MM.1S (cell line): ENCODE results near the gene TPX2.

ENCODE experiments used
- CTCF ChIP-seq: fragments of 300-600 bp; sonication (generic); IDR thresholded peaks from 2 replicates; pipeline ENCODE4 v1.5.1; 2016; ENCODE audit warnings: antibody characterized with exemption, low read length, mixed read lengths
- EZH2 ChIP-seq: fragments of 300-600 bp; sonication (generic); optimal IDR thresholded peaks from 2 replicates; pipeline ENCODE3; 2017; ENCODE audit warnings: low read depth, mild to moderate bottlenecking, antibody characterized with exemption, low read length, mixed read lengths

GRCh38 chr20:31808481-31808880 lies 69.4 kb downstream of the TPX2 start:
- TF ChIP-seq CTCF = no peak
- no peak for TF ChIP-seq EZH2
